Esophagus squamous epithelium (tissue), 4 donors: ENCODE measurements around the gene SPTBN2.

Experiments
- CTCF ChIP-seq, 6 experiments: fragments of 450-650 bp in 4 of 6; fragments of 200-600 bp in 2 of 6; sonication (generic) in 2 of 6; IDR thresholded peaks; one replicate each; pipeline ENCODE4 v1.5.1; 2016 to 2019; ENCODE audit warnings: antibody characterized with exemption in 6 of 6, mild to moderate bottlenecking in 4 of 6, moderate library complexity in 4 of 6
- POLR2A ChIP-seq, 4 donors: fragments of 450-650 bp; IDR thresholded peaks; one replicate each; pipeline ENCODE4 v1.6.1; 2017; ENCODE audit warnings: antibody characterized with exemption in 4 of 4, mild to moderate bottlenecking in 4 of 4, moderate library complexity in 3 of 4

- TF ChIP-seq CTCF (IDR thresholded peaks at IDR 0.05): no peak
- TF ChIP-seq POLR2A (IDR thresholded peaks at IDR 0.05): no peak
Observed at GRCh38 chr11:66659763-66660162, 69.3 kb downstream of the SPTBN2 start.
